SIG-M5 treated with dmso at 0.1 percent for 504 hours (cell line): ENCODE data around the gene JAML.

Source experiments
- DNase-seq: peaks from one replicate; lab custom pipeline; 2025; ENCODE audit not compliant: unreplicated experiment; lab: John Stamatoyannopoulos, UW

JAML gene

DNA sequence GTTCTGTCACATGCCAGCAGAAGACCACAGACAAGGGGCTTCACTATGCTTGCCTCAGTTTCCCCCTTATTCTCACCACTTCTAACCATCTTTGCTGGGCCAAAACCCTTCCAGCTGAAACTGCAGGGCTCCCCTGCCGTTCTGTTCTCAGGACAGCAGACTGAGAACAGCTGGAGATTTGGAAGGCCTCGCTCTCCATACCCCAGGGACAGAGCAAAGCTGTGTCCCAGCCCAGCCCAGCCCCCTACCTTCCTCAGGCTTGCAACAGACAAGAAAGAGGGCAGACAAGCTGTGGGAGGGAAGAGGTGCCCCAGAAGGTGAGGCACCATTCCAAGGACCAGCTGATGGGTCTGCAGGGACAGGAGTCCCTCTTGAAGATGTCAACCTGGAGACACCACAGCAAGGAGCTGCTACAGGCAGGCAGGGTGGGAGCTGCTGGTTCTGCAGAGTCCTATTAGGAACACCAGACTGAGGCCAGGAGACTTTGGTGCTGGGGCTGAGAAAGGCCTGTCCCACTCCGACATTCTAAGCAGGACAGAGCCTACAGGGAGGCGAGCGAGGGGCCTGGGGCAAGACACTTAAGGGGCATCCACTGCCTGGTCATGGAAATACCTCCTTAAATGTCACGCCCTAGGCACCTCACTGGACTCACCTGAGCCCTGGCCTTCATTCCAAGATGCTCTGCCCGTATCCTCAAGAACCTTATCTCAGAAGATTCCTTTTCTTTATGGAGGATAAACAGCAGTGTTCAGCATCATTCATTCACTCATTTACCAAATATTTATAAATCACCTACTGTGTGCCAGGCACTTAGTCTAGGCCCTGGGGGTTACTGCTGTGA lies 55.3 kb downstream of the JAML start:
- DNase-seq, result no peak

DNA sequence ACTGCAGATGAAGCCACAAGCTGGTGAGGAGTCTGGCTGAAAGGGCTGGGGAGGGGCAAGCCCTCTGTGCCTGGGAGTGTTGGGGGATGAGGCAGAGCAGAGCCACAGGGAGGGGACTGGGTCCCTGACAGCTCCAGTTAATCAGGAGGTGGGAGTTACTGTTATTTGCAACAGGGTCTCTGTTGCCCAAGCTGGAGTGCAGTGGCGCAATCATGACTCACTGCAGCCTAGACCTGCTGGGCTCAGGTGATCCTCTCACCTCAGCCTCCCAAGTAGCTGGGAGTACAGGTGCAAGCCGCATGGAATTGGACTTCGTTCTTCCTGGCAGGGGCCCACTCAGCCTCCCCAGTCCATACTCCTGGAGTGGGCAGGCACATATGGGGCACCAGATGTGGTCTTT lies 56.1 kb downstream of the JAML start:
- DNase-seq, result no peak

DNA sequence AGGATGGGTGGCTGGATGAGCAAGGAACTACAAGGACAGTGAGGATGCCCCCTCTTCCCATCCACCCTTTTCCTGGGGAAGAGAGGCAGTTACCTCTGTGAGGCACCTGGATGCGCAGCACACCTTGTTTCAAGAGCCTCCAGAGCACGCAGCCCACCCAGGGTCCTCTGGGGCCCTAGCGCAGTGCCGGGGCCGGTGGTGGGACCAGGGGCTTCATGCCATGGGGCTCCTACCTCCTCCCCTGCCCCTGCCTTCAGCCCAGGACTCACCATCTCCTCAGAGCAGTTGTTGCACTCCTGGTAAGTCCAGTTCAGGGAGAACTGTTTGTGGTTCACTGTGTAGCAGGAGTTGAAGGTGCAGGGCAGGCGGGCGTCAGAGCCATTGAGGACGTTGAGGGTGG lies 56.5 kb downstream of the JAML start:
- DNase-seq, result no peak

DNA sequence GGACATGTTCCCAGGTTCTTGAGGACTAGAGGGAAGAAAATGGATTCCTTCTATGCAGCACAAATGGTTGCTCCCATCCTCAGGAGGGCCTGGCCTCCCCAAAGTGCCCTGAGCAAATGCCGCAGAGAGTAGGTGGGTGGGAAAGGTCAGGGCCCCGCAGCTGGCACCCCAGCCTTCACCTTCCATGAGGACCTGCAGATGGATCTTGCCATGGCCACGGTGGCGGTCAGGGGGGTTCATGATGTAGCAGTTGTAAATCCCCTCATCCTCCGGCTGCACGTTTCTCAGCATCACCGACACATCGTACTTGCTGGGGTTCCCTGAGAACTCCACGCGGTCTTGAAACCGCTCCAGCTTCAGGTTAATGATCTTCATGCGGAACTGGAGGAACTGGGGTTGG lies 56.9 kb downstream of the JAML start:
- DNase-seq, result no peak

DNA sequence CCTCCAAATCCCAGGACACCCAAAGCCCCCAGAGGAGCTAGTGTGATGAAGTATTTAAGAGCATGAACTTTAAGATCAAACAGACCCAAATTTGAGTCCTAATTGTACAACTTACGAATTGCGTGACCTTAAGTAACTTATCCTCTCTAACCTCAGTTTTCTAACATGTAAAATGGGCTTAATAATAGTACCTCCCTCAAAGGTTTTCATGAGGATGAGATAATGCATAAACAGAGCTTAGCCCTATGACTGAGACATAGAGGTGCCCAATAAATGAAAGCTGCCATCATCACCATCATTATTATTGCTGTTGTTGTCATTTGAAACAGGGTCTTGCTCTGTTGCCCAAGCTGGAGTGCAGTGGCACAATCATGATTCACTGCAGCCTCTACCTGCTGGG lies 57.6 kb downstream of the JAML start:
- no peak for DNase-seq

DNA sequence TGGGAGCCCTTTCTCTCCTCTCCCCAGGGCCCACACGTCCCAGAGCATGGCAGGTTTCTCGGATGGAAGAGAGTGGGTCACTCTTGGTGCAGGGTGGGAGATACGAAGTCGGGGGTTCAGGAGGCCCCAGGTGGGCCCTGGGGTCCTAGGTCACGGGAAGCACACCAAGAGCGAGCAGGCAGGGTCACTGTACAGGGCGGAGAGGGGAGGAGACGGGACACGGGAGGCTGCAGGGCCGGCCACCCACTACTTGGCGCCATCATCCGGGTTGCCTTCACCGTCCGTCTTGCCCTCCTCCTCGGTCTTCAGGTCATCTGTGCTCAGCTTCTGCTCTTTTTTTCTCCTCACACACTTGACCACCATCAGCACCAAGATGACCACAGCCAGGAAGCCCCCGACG lies 58.2 kb downstream of the JAML start:
- no peak for DNase-seq

DNA sequence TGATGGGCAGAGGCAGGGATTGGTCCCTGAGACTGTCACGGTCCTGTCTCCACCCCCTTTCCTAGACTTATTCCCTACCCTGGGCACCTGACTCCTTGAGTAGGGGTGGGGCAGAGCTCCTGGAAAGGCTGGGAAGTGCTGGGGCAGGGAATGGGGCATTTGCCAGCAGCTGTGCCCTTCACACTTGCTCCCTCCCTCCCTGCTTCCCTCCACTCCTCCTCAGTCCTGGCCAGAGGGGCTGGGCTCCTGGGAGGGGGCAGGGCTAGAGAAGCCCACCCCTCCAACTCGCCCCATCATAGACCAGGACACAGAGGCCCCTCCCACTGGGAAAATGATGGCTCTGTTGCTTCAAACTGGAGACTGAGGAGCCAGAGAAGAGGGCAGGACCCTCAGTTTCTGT lies 59.9 kb downstream of the JAML start:
- DNase-seq, result no peak

DNA sequence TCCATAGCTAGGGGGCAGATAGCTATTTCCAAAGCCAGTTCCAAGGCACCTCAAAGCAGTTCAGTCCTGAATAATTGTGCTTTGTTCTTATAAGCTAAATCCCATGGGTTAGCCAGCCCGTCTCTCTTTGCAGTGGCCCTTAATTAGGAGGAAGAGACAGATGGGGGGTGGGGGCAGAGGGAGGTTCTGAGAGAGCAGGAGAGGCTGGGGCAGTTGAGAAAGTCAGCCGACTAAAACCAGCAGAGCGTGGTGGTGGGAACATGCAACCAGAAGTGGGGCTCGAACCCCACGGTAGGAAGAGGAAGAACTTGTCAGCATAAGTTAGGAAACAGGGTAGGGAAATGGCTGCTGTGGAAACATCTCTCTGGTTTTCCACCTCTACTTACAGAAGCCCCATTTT lies 61.3 kb downstream of the JAML start:
- DNase-seq, result no peak

DNA sequence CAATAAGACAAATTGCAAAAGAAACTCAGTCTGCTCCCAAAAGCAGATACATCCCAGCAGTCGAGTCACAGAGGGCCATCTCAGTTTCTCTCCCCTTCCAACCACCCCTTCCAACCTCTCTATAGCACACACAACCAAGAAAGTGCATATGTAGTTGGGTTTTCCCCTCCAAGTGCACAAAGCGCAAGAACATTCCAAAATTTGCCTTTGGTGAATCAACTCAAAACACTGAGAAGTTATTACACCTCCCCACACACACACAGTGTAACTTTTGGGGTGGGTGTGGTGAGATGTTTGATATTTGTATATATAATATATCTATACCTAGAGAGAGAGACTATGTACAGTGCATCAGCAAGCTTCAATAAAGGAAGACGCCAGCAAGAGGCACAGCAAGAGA lies 62.0 kb downstream of the JAML start:
- no peak for DNase-seq

DNA sequence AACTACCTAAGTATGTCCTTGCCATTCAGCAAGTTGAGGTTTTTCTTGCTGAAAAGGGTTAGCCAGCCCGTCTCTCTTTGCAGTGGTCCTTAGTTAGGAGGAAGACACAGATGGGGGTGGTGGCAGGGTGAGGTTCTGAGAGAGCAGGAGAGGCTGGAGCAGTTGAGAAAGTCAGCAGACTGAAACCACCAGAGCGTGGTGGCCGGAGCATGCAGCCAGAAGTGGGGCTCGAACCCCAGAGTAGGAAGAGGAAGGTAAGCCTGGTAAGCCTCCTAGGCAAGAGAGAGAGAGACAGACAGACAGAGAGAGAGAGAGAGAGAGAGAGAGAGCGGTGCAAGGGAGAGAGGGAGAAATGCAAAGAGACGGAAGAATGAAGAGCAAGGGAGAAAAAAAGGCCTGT lies 63.0 kb downstream of the JAML start:
- DNase-seq, result no peak

DNA sequence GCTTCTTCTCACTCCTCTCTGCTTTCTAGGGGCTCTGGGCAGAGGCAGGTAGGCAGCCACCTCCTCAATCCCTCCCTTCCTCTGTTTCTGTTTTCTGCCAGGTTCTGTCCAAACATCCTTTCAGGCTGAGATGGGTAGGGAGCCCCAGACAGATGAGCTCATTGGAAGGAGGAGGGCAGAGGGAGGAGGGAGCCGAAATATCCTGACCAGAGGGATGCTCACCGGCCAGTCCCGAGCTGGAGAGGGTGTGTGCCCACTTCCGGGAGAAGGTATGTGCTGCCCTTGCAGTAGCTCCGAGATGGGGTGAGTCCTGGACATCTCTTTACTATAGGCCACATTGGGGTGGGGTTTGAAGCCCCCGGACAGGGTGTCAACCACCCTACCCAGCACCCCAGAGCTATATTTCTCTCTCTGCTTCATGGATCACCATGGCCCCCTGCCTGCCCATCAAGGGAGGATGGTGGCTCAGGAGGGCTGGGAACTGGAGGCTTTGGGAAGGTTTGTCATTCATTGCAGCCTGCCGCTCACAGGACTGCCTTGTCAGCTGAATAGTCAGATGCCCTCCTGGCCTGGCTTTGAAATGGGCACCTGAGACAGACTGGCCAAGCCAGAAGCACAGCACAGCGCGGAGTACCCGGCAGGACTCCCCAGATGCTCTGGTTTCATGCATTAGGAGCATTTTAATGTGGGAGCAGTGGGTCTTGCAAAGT lies 67.5 kb downstream of the JAML start:
- no peak for DNase-seq

DNA sequence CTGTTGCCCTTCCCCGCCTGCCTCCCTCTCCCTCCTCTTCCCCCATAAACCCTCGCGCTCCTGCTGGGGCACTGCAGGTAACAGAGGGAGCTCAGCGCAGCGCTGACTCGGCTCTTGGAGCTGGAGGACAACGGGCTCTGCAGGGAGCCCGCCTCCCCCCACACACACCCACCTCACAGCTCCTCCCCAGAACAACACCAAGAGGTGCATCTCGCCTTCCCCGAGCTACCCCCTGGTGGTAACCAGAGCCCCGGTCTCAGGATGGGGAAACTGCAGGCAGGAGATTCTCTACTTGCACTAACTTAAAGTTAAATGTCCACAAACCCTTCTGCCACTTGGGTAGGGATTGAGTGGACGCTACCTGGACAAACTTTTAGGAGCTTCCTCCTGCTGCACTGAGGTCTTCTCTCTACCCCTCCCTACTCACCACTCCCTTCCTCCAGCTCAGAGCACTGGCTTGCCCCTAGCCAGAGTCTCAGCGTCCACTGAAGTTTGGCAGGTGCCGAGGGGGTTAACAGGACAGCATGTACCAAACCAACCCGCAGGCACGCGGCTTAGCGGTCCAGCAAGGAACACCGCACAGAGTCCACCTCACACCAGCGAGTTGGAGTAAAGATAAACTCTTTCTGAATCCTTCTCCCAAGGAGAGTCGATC lies 68.2 kb downstream of the JAML start:
- DNase-seq, result peak; percentile 9

DNA sequence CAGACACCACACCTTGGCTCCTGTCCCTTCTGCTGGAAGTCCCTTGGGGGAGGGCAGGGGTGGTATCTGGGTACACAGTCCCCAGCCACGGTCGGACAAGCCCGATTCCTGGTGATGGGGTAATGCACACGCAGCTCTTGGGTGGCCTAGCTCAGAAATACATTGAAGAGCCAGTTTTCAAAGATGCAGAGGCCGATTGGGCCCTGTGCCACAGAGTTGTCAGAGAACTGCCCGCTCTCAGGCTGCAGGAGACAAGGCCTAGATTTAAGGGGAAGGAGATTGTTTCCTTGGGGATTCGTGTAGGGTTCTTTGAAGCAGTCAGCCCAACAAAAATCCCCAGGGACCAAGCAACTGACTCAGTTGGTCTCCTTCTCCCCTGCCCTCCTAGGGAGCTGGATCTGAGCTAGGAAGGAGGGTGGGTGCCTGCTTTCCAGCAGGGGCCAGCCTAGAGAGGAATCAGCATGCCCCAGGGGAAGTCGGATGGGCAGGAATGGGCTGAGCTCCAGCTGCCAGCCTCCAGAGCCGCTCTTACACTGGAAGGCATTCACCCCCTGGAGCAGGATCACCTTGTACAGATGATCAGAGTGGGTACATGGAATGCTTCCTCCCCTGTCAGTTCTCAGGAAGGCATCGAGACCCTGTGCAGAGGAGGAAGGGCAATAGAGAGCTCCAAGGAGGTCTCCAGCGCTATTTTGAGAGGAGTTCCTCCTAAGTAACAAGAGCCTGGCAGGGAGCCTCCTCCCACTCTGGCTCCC lies 68.9 kb downstream of the JAML start:
- no peak for DNase-seq

DNA sequence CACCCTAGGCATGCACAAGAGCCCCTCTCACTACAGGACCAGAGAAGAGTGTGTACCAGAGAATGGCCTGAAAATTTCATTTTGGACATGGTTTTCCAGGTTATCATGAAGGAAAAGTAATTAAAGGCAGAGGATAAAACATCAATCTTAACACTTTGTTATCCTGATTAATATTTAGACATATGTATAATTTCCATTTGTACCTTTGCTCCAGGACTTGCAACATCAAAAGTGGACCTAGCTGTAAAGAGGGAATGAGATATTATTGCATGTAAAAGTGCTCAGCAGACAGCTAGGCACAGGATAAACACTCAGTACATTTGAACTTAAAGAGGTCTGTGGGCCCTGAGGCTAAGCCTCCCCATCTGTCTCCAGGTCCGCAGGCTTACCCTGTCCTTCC lies 70.2 kb downstream of the JAML start:
- no peak for DNase-seq

DNA sequence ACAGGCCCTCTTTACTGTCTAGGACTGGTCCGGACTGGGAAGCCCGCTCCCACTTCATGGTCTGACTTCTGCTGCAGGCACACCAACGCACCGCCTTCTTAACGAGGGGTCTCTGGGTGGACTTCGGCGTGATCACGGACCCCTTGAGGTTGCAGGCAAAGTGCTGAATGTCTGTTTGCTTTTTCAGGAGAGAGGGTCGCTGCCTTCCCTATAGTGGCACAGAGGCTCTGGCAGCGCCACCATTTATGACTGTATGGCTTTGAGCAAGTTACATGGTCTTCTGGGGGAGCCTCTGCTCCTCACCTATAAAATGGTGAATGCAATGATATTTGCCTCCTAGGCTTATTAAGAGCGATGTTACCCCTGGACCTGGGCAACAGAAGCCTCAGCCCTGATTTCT lies 70.8 kb downstream of the JAML start:
- no peak for DNase-seq

DNA sequence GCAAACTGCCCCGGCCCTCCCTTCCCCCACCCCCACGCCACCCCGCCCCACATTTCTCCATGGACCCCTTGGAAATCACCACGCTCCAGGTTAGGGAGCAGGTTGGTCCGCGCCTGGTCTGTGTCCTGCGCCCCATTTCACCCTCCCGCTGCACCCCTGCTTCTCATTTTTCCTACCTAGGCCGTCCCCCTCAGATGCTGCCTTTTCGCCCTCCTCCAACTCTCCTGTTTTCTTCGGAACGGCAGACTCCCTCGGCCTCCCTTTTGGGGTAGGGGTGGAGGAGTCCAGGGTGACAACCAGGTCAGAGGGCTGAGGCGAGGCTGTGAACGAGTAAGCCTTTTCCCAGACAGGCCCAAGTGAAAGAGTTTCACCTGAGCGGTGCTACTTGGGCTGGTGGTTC lies 71.3 kb downstream of the JAML start:
- DNase-seq, result no peak

DNA sequence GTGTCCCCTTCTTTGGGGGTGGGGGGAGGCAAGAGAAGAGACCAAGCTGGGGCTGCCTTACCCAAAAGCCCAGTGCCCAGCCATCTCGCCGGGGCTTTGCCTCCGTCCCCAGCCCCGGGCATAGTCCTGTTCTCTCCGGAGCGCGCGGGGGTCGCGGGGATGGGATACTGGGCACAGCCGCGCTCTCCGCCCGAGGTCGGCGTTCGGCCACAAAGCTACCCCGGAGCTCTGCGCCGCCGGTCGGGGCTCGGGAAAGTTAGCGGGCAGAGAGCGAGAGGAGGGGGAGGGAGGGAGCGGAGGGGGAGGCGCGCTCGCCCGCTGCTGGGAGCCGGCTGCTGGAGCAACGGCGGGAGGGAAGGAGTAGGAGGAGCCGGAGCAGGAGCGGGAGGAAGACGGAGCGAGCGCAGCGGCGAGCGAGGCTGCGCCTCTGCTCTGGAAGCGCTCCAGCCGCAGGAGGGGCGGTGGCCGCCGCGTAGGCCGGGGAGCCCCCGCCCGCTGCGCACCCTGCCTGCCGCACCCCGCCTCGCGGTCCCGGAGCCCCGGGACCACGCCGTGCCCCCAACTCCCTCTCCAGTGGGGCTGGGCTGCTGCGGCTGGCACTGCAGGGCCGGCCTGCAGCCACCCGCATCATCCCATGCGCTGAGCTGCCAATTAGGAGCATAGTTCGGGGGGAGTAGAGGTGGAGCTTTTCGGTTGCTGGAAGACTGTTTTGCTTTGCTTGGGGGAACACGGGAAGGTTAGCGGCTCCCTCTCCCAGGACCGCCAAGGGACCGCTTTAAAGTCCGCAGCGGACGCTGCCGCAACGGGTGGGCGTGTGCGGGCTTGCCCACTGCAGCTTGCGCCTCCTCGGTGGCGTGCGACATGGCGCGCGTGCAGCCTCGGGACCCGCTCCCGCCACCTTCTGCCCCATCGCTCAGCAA lies 72.0 kb downstream of the JAML start, which contains the start of gene SCN4B:
Gene SCN4B, minus strand, starts transcription at position 272 of the 920 bp plus-strand sequence. Its CDS starts 150 bp downstream, at position 122.
- DNase-seq, result peak; percentile 12

DNA sequence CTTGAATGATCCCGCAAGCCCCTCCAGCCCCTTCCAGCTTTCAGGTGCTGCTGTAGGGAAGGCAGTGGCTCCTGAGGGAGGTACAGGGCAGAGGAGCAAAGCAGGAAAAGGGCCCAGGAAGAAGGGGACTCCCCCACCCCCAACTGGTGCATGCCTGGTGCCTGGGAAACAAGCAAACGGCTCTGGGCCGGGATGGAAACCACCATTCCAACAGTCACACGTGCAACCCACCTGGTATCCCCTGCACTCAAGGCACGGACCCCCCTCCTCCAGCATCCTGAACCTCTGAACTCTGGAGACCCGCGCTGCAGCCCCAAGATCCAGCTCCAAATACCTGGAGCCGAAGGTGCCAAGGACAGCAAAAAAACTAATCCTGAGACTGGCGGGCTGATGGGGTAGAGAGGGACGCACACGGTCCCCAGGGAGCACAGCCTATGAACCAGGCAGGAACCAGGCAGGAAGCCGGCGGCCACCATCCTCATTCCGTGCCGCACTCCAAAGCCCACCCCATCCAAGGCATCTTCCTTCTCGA lies 72.7 kb downstream of the JAML start:
- no peak for DNase-seq

DNA sequence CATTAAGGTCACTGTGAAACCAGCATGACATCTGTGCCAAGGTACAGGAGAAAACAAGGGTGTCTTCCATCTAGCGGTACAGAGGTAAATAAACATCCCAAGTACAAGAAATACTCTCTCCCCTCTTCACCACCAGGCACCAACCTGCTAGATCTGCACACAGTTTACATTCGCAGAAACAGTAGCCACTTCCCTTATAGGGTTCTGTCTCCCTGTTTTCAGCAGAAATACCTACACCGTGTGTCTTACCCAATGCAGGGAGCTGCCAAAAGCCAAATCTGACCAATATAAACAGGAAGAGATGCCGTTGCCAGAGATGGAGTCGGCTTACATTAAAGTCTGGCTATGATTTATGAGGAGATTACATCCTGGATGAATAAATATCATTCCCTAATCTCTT lies 73.4 kb downstream of the JAML start:
- no peak for DNase-seq

DNA sequence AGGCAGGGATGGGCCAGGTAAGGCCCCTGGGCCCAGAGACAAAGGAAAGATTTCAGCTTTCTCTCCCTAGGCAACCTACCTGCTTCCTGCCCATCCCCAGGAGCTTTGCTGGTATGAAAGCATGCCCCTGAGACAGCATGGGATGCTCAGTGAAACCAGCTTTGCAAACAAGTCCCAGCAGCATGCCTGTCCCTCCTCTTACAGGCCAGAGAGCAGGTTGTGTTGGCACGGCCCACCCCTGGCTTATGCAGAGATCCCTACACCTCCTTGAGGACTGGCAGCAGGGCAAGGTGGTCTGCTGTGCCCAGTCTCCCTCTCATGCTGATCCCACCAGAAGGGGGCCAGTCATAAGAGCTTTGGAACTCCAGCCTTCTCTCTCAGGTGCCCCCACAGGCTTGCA lies 75.3 kb downstream of the JAML start:
- no peak for DNase-seq
